22Rv1 (cell line): ENCODE data around the gene CEBPA.

Experiments used
- H3K27ac ChIP-seq: fragments of 450-650 bp; 2 replicates; pipeline ENCODE4 v1.5.1; 2017
- CTCF ChIP-seq: fragments of 450-650 bp; IDR thresholded peaks from 2 replicates; pipeline ENCODE4 v1.5.1; 2017; ENCODE audit warnings: mild to moderate bottlenecking
- ZFX ChIP-seq: fragments of 450-650 bp; IDR thresholded peaks from 2 replicates; pipeline ENCODE4 v1.6.1; 2017; ENCODE audit warnings: antibody characterized with exemption, borderline replicate concordance

Gene CEBPA

GRCh38 chr19:33345163-33345562 lies 42.8 kb upstream of the CEBPA start:
- TF ChIP-seq ZFX (no peak), CTCF (no peak)
- no peak overlapping the region for H3K27ac ChIP-seq

GRCh38 chr19:33344573-33344925 lies 42.2 kb upstream of the CEBPA start:
- TF ChIP-seq ZFX (no peak), CTCF (no peak)
- H3K27ac ChIP-seq, result no peak overlapping the region

GRCh38 chr19:33343859-33344572 lies 41.7 kb upstream of the CEBPA start:
- no peak for TF ChIP-seq CTCF
- TF ChIP-seq ZFX, result no peak

GRCh38 chr19:33343301-33343700 lies 41.0 kb upstream of the CEBPA start:
- H3K27ac ChIP-seq, result no peak overlapping the region
- TF ChIP-seq CTCF (no peak), ZFX (no peak)

More at GRCh38 chr19:33343859-33344572, 41.7 kb upstream of the CEBPA start:
- H3K27ac ChIP-seq, result no peak overlapping the region

GRCh38 chr19:33340991-33341390 lies 38.7 kb upstream of the CEBPA start:
- no peak overlapping the region for H3K27ac ChIP-seq
- TF ChIP-seq CTCF (no peak), ZFX (no peak)

- TF ChIP-seq ZFX, result no peak
- no peak for TF ChIP-seq CTCF
- no peak overlapping the region for H3K27ac ChIP-seq
Measured at GRCh38 chr19:33339016-33339984, 37.0 kb upstream of the CEBPA start.

- TF ChIP-seq CTCF (no peak), ZFX (no peak)
- H3K27ac ChIP-seq, result no peak overlapping the region
Measured at GRCh38 chr19:33335446-33335845, 33.1 kb upstream of the CEBPA start.
